ENCODE measurements around the gene PLEKHF1. TPM values are rescaled to one million over a fixed set of nuclear protein-coding genes. Genes with fewer than 3 reads are reported as not detected.

Gene PLEKHF1
- total RNA-seq, 1 donor from 2014 or later = 13.0 TPM

DNA sequence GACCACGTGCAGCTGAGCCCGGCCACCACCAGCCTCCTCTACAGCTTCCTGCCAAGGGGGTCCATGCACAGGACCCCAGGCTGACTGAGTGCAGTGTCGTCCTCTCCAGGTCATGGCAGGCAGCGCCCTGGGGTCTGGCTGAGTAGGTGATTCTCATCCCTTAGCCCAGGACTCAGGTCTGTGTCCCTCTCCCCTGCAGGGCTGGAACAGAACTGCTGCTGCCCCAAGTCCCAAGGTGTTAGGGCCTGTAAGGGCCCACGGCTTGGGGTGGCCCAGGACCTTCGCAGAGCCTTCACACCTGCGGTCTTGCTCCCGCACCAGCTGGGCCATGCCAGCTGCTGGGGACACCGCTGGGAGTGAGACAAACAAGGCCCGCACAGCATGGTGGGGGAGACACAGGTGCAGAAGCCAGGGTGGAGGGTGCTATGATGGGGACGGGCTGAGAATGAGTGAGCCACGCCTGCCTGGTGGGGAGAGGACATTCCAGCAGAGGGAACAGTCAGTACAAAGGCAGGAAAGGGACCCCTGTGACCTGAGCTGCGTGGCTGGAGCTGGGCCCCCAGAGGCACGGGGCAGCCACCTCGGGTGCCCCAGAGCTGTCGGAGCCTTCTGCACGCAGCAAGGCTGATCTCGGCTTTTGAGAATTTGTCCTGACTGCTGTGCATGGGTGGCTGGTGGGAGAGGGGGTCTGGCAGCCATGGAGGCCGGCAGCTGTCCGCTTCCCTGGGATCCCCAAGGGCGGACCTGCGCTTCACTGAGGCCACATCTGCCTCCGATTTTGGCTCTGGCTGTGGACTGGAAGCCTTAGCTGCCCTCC, 11.9 kb downstream of the PLEKHF1 start:
- DNase-seq (ENCODE audit: low spot score) = no peak

DNA sequence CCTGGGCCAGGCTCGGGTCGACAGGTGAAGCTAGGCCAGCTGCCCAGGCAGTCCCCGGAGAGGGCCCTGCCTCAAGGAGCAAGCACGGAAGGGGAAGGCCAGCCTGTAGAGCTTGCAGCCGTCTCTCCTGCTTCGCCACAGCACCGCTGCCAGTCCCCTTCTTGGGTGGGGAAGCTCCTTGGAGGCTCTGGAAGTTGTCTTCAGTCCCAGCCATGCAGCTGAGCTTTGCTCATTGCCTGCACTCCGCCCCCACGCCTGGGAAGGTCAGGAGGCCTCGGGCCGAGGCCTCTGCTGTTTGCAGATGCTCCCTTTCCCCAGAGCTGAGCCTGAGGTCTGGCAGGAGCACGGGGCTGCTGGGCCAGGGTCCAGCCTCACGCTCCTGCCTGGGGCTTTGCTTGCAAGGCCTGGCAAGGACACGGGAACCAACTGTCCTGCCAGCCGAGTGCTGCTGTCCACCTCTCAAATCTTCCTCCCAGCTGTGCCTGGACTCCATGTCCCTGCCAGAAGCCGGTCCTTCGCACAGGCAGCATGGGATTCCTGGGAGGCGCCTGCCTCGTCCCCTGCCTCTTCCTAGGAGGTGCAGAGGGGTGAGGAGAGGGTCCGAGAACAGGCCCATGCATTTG, 13.3 kb downstream of the PLEKHF1 start:
- DNase-seq (ENCODE audit: low spot score) = peak; percentile 86

DNA sequence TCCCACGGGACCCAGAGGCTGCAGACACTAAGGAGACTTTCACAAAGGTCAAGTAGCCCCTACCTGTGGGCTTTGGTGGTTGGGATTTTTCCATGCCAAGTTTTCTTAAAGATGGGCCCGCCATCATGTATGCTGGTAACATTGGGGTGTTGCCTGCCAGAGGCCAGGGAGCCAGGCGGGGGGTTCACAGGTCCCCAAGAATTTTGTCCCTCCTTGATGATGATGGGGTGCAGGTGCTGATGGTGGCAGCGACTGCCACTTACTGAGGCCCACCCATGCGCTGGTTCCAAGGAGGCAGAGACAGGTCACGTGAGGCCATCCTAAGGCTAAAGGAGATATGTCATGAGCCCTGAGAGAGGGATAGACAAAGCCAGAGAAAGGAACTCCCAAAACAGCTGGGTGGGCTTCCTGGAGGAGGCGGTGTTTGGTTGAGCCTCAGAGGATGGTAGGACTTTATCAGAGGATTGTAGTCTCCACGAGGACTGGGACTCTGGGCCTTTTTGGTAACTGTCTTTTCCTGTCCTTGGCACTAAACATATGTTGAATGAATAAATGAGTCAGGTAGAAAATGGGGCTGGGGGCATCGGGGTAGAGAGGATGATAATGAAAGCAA, 14.4 kb downstream of the PLEKHF1 start:
- no peak for DNase-seq (ENCODE audit: low spot score)

DNA sequence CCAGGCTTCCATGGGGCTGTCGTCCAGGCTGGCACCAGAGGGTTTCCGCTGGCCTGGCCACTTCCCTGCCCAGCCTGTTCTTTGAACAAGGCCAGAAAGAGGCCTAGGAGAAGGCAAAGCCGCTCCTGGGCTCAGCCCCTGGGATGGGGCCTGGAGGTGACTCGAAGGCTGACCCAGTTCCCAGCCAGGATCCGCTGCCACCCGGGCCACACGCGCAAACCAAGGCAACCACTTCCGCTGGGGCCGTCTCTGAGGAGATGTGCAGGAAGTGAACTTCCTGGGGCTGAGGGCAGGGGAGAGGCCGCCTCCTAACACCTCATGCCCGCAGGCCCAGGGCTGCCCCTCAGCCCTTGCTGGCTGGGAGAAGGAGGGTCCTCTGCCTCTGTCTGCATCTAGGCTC, 15.2 kb downstream of the PLEKHF1 start:
- DNase-seq (ENCODE audit: low spot score) = no peak

DNA sequence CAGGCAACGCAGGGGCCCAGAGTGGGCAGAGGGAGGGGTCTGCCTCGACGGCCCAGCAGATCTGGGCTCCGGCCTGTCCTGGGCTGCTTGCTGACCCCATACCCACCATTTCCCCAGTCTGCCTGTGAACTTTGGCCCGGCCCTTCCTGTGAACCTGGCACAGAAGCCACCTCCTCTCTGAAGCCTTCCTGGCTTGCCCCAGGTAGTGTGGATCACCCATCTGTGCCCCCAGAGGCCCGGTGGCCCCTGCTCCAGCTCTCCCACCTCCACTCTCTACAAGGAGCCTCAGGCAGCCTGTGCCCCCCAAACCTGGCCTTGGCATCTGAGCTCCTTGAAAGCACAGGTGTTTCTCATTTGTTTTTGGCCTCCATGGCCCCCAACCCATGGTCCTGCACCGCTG, 15.7 kb downstream of the PLEKHF1 start:
- no peak for DNase-seq (ENCODE audit: low spot score)

DNA sequence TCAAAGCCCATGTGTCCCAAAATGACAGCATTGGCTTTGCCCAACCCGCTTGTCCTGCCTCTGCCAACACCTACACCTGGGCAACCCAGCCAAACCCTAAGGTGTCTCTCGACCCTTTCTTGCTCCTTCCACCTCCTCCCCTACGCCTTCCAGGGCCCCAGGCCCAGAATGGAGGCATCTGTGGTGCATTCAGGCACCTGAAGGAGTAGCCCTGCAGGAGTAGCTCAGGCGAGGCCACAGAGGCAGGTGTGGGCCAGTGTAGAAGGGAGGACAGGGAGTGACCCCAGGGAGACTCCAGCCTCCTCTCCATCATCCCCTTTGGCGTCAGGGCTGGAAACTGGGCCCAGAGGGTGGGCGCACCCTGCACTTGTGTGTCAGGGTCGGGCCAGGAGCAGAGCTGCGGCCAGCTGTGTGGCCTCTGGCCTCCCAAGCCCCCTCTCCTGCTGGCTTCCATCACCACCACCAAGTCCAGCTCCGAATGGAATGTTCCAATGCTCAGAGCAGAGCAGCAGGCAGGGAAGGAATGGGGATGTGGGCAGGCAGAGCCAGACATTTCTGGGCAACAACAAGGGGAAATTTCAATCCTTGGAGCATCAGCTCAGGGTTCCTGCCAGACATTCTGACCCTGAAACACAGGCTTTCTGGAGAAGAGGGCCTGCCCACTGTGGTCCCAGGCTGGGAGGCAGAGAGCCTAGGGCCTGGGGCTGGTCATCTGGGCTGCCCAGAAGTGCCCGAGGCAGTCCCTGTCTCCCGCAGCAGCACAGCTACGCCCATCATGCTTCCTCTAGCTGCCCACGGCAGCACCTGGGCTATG, 16.4 kb downstream of the PLEKHF1 start:
- DNase-seq (ENCODE audit: low spot score) = no peak

DNA sequence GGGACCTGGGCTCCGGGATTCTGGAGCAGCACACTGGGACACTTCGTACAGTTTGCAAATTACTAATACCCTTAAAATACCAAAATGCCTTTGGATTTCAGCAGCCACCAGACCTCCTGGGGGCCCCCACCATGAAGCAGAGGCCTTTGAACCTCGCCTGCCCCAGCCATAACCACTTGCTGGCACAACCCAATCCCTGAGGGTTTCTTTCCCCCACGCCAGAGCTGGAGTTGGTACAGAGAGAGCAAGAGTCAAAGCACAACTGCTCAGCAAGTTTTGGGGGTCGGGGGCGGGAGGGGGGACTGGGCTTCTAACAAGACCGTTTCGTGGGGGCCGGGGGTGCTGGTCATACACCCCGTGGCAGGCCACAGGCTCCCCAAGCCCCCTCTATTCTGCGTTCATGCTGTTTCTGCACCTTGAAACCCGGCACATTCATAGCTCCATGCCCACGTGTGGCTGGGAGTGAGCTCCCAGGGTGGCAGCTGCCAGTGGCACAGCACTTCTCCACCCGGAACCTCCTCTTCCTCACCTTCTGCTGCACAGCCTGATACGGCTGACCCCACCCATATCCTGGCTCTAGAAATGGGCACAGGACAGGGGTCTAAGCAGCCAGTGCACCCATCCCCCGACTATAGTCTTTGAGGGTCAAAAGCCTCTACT, 17.1 kb downstream of the PLEKHF1 start:
- no peak for DNase-seq (ENCODE audit: low spot score)

DNA sequence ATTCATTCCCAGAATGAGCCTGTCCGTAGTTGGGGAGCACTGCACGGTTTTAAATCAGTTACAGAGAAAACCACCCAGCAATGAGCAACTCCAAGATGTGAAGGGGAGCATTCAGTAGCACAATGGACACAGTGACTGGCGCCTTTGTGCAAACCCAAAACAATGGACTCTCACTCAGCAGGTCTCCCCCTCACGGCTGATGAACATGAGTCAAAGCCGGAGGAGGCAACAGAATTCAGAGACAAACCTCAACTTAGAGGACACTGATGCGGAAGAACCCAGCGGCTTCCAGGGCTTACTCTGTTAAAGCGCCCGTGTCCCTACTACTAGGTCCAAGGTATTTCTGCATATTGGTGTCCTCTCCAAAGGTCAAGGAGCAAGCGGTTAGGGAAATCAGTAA, 17.7 kb downstream of the PLEKHF1 start:
- no peak for DNase-seq (ENCODE audit: low spot score)

DNA sequence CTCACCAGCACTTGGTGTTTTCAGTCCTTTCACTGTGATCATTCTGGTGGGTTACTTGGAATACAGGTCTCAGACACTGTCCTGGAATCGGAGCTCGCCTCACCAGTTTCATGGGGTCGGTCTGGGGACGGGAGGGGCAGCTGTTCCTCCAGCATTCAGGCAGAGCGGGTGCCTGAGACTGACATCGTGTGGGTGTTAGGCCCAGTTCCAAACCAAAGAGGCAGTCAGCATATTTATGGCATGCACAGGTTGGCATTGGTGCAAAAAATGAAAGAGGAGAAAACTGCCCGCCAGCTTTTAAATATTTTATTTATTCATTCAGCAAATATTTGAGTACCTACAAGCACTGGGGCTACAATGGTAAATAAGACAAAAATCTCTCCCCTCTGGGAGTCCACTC, 20.1 kb downstream of the PLEKHF1 start:
- no peak for DNase-seq (ENCODE audit: low spot score)

DNA sequence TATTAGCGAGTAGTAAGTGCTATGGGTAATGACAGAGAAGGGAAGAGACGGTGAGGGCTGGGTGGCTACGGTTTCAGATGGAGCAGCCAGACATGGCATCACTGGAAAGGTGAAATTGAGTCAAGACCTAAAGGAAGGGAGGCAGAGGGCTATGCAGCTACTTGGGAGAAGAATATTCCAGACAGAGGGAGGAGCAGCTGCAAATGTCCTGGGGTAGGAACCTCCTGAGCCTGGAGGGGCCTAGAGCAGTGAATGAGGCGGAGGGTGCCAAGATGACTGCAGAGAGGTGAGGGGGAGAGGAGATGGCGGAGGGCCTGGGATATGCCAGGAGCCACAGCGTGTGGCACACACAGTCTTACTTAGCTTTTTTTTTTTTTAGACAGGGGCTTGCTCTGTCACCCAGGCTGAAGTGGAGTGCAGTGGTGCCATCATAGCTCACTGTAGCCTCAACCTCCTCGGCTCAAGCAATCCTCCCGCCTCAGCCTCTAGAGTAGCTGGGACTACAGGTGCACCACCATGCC, 21.1 kb downstream of the PLEKHF1 start:
- DNase-seq (ENCODE audit: low spot score) = no peak

DNA sequence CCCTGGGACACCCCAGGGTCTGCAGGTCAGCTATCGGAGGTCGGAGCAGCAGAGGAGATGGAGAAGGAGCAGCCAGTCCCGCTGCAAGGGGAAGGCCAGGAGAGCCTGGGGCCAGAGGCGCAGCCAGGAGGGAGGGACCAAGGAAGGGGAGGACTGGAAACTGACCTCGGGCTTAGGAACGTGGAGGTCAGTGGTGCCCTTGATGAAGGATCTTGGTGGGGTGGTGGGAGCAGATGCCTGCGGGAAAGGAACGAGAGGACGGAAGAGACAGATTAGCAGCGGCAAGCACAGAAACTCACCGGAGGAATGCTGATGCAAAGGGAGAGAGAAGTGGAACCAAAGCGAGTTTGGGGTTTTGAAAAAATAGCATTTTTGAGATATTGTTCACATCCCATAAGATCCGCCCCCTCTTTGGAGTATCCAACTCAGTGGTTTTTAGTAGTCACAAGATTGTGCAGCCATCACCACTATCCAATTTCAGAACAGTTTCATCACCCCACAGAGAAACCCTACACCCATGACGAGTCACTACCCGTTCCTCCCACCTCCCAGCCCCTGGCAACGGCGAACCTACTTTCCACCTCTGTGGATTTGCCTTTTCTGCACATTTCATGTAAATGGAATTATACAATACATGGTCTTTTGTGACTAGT, 22.1 kb downstream of the PLEKHF1 start:
- DNase-seq (ENCODE audit: low spot score) = no peak

DNA sequence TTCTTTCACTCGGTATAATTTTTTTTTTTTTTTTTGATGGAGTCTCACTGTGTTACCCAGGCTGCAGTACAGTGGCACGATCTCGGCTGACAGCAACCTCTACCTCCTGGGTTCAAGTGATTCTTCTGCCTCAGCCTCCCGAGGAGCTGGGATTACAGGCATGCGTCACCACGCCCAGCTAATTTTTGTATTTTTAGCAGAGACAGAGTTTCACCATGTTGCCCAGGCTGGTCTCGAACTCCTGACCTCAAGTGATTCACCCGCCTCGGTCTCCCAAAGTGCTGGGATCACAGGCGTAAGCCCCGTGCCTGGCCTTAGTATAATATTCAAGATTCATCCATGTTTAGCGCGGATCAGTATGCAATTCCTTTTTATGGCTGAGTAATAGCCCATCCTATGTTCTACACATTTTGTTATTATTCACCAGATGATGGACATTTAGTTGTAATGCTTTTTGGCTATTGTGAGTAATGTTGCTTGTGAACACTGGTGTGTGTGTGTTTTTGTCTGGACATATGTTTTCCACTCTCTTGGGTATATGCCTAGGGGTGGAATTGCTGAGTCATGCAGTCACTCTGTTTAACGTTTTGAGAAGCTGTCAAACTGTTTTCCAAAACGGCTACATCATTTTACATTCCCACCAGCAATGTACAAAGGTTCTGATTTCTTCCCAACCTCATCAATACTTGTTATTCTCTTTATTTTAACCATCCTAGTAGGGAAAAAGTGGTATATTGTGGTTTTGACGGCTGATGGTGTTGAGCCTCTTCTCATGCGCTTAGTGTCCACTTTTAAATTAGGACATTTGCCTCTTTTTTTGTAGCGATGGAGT, 22.9 kb downstream of the PLEKHF1 start:
- no peak for DNase-seq (ENCODE audit: low spot score)

DNA sequence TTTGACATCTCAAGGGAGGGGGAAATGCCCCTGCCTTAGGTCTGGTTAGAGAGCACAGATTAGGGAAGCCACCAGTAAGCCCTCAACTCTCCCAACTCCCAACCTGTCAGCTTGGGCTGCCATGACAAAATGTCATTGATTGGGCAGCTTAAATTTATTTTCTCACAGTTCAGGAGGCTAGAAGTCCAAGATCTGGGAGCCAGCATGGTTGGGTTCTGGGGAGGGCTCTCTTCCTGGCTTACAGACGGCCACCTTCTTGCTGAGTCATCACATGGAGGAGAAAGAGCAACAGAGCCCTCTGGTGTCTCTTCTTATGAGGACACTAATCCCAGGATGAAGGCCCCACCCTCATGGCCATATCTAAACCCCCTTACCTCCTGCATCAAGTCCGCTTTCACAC, 25.6 kb downstream of the PLEKHF1 start:
- DNase-seq (ENCODE audit: low spot score) = no peak

DNA sequence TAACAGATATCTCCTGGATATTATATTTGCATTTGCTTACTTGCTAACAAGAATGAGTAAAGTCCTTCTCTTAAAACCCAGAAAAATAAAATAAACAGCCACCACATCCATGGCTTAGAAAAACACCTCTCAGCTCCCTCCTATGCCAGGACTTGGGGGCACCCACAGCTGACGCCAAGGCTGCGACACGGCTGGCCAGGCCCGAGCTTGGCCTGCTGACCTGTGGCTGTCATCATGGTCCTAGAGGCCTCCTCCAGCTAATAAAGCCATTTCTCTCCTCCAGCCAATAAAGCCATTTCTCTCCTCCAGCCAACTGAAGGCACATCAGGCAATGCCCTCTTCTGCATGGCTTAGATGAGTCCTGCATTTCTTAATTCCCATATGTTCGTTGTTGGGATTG, 28.9 kb downstream of the PLEKHF1 start:
- DNase-seq (ENCODE audit: low spot score) = no peak

DNA sequence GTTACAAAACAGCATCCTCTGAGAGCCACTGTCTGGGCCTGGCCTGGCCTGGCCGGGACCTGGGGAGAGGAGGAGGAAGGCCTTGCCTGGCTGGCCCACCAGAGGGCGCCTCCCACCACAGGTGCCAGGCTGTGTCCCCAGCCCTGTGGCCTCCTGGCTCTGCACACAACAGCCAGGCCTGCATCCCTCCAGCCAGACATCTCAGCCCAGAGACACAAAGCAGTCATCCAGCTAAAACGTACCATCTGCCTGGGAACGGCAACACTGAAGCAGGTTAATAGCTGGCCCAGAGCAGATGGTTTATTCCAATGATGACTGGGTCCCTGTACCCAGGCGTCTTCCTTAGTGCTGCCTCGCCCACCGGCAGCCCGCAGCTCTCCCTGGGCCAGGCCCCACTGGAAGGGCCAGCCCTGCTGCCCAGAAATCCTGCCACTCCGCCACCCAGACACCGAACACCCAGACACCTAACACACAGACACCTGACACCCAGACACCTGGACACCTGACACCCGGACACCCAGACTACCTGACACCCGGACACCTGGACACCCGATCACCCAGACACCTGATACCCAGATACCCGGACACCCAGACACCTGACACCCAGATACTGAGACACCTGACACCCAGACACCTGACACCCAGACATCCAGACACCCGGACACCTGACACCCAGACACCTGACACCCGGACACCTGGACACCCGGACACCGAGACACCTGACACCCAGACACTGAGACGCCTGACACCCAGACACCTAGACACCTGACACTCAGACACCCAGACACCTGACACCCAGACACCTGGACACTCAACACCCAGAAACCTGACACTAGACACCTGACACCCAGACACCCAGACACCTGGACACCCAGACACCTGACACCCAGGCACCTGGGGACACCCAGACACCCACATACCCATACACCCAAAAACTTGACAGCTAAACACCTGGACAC, 29.7 kb downstream of the PLEKHF1 start:
- DNase-seq (ENCODE audit: low spot score) = peak; percentile 75

DNA sequence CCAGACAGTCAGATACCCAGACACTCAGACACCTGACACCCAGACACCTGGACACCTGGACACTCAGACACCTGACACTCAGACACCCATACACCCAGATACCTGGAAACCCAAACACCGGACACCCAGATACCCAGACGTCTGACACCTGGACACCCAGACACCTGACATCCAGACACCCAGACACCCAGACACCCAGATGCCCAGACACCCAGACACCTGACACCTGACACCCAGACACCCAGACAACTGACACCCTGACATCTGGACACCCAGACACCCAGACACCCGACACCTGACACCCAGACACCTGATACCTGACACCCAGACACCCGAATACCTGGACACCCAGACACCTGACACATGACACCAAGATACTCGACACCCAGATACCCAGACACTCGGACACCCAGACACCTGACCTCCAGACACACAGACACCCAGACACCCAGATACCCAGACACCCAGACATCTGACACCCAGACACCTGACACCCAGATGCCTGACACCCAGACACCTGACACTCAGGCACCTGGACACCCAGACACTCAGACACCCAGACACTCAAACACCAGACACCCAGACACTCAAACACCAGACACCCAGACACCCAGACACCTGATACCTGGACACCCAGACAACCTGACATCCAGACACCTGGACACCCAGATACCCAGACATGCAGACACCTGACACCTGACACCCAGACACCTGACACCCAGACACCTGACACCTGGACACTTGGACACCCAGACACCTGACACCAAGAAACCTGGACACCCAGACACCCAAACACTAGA, 30.7 kb downstream of the PLEKHF1 start:
- DNase-seq (ENCODE audit: low spot score) = no peak

DNA sequence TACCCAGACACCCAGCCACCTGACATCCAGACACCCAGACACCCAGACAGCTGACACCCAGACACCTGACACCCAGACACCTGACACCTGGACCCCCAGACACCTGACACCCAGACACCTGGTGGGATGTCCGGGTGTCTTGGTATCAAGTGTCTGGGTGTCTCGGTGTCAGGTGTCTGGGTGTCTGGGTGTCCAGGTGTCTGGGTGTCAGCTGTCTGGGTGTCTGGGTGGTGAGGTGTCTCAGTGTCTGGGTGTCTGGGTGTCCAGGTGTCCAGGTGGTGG, 31.2 kb downstream of the PLEKHF1 start:
- no peak for DNase-seq (ENCODE audit: low spot score)

Data from umbilical cord (tissue), 2 donors.